Stimulated activated CD4-positive, alpha-beta T cell treated with anti-CD3 and anti-CD28 coated beads, Interleukin-12 subunit alpha, Interleukin-12 subunit beta, amount 100 ng/mL, for 24 hours (primary cell): ENCODE data around the gene S100A10.

Experiments used
- DNase-seq, 2 experiments: peaks; one replicate each; pipeline ENCODE4 v3.0.0-alpha.2; 2020; ENCODE audit warnings: low read depth in 2 of 2

The S100A10 gene

GRCh38 chr1:151988405-151988923 lies 5.2 kb downstream of the S100A10 start:
- DNase-seq, result no peak

GRCh38 chr1:151986501-151987190 lies 7.0 kb downstream of the S100A10 start:
- no peak for DNase-seq

DNA sequence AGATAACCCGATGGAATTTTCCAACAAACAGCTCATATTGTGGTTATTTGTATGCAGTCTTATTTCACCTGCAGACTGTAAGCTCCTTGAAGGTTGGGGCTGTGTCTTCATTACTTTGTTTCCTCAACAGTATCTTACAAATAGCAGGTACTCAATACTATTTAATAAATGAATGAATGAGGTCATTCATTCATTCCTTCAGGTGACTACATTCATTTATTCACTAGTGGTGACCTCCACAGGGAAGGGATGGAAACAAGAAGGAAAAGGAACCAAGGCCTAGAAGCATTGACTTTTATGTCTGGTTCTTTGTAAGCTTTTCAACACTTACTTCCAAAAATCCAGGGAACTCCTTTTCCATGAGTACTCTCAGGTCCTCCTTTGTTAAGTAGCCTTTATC lies 7.9 kb downstream of the S100A10 start:
- DNase-seq, result no peak

- no peak for DNase-seq
Observed at GRCh38 chr1:151985270-151985669, 8.4 kb downstream of the S100A10 start.

GRCh38 chr1:151984313-151984956 lies 9.2 kb downstream of the S100A10 start:
- DNase-seq, result no peak

DNA sequence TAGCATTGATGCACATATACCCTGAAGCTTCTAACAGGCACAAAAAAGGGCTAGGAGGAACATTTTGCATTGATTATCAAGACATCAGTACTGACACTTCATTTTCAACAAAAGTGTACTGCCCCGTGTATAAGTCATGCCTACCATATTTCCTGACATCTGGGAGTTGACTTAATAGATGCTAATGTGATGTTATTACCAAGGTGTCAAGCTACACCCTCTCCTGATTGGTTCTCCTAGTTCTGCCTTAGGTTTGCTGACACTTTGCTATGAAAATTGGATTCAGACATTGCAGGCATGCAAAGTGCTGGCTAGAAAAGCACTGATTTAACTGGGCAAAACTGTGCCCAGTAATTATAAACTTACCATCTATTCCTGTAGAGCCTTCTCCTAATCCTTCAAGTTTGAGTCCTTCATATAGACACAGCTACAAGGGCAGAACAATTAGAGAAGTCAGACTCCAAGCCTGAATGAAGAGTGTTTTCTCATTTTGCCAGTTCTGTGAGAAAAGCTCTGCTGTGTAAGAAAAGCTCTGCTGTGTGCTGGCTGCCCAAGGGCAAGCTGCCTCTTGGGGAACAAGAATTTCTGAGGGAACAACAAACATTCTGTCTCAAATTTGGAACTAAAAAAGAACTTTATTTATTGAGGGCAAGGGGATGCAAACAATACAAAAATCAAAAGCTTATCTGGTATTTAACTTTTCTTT lies 11.2 kb downstream of the S100A10 start:
- no peak for DNase-seq

DNA sequence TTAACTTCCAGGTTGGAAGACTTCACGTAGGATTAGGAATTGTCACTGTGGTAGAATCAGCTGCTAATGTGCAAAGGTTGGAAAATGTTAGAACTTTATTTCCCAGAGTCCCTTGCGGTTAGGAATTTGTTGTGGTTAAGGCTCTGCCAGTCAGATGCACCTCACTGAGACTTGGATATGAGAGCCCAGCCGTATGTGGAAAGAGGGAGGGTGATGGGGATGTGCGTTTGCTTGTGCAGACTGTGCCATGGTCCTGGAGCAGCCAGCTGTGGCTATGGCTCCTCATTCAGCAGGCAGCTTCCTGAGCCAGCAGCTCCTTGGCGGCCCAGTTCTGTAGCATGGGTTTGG lies 12.5 kb downstream of the S100A10 start:
- no peak for DNase-seq

- no peak for DNase-seq
Observed at GRCh38 chr1:151980287-151981177, 13.1 kb downstream of the S100A10 start.

- no peak for DNase-seq
Observed at GRCh38 chr1:151978922-151979321, 14.7 kb downstream of the S100A10 start.

- no peak for DNase-seq
Observed at GRCh38 chr1:151977662-151978230, 15.9 kb downstream of the S100A10 start.

- no peak for DNase-seq
Observed at GRCh38 chr1:151976858-151977257, 16.8 kb downstream of the S100A10 start.

- DNase-seq, result no peak
Observed at GRCh38 chr1:151976015-151976343, 17.7 kb downstream of the S100A10 start.

GRCh38 chr1:151975311-151976014 lies 18.2 kb downstream of the S100A10 start:
- no peak for DNase-seq

DNA sequence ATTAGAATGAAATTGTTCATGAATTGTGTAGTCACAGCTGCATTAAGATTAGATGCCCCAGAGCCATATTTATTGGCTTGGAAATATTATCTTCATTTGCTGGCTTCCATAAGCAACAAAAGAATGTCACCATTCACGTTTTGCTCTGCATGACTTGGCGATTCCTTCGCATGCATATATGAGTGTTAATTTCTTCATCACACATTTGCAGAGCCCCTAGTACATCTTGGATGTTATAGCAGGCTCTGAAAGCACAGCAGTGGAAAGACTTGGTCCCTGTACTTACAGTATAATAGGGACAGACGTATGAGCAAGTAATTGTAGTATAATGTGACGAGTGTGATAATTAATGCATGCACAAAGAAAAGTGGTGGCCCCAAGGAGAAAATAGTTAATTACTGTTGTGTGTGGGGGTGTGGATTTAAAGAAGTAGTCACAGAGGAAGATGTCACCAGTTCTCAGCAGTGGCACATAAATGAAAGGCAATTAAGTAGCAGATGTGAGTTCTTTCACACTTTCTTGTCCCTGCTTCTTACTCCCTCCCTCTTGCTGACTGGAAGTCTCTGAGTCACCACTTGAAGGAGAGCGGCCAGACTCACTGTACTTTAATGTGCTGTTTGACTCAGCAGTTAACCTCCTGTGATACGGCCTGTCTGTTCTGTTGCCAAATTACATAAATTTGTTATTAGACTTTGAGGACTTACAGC lies 21.0 kb downstream of the S100A10 start:
- DNase-seq, result no peak

DNA sequence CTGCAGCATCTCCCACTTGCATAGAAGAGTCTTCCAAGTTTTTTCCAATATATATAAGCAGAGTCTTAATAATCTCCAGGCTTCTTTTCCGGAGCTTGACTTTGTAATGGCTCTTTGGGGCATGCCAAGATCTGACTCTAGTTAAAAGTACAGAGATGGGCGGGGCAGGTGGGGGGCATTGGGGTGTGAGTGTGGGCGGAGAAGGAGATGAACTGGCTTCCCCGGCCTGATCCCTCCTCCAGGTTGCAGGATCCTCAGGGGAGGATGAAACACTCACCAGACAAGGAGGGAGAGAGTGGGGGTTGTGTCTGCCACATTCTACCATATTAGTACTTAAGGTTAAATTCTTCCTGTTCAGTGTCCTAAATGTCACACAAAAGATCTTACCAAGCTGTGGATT lies 23.0 kb downstream of the S100A10 start:
- no peak for DNase-seq

DNA sequence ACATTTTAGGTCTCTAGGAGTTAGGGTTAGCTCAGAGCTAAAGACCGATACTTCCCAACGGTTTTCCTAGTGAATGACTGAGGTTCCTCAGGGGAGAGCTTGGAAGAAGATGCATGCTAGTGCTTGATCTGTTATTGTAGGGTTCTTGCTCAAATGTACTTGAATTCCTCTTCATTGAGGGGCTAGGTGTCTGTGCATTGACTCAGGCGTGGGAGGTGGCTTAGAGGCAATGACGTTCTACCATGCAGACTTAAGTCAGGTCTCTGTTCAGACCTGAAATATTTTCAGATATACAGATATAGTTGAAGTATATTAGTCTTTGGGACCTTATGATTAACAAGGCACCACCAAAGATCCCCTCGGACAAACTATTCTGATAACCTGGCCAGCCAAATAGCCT lies 23.5 kb downstream of the S100A10 start:
- DNase-seq, result no peak

- no peak for DNase-seq
Observed at GRCh38 chr1:151968791-151969399, 24.8 kb downstream of the S100A10 start.

DNA sequence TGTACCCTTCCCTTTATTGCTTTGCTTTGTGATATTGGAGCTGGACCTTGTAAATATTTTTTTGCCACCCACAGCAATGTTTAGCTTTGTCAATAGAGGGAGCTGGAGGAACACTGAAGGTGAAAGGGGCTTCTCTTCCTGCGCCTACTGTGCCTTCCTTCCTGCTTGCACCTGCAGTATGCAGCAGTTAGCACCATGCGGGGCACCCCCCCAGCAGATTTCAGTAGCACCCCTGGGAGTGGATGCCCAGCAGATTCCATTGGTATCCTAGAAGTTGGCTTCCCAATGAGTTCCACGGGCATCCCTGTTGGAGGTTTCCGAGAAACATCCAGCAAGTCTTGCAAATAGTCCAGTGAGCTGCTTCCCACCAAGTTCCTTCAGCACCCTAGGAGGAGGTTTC lies 25.6 kb downstream of the S100A10 start:
- no peak for DNase-seq

DNA sequence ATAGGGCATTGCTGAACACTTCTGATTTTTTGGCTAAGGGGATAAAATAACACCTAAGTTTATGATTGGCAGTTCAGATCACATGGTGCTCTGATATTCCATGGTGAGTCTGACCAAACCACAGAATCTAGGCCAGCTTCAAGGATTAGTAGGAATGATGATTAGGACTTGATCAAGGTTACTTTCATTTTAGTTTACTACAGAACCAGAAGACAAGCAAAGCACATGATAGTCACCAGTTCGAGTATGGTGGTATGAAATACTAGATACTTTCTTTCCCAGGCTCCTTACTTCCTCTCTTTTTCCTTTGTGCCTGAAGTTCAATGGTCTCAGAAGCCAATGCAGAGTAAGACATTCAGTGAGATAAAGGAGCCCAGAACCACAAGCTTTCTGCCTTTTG lies 26.6 kb downstream of the S100A10 start:
- DNase-seq, result no peak

DNA sequence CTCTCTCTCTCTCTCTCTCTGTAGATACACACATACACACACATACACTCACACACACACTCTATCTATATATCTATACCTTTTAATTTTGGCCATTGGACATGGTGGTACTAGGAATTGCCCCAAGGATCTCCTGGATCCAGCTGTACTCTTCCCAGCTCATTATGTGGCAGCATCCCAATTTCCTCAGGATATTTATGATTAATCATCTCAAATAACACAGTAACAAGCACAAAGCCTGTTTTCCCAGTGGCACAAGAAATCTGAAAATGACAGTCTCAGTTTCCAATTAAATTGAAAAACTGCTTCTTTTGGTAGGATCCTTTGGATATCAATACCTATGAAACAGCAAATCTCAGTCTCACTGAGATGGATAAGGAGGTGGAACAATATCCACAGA lies 27.6 kb downstream of the S100A10 start:
- DNase-seq, result no peak
